Loucy (cell line): ENCODE results near the gene ADAM8.

Experiments used
- H2AFZ ChIP-seq: fragments of 200-600 bp; sonication (generic); 2 replicates; pipeline ENCODE4 v1.6.0; 2016; ENCODE audit warnings: antibody characterized with exemption, mild to moderate bottlenecking, low read length, moderate library complexity
- H3F3A ChIP-seq: fragments of 200-600 bp; 2 replicates; pipeline ENCODE4 v1.6.0; 2016; ENCODE audit warnings: antibody characterized with exemption, low read depth, mild to moderate bottlenecking
- H3K27me3 ChIP-seq: fragments of 200-600 bp; sonication (generic); 2 replicates; pipeline ENCODE4 v1.6.1; 2014; ENCODE audit warnings: low read length, mild to moderate bottlenecking; ENCODE audit not compliant: insufficient read depth, poor library complexity, severe bottlenecking
- H3K36me3 ChIP-seq: fragments of 200-600 bp; sonication (generic); 2 replicates; pipeline ENCODE4 v1.6.1; 2016; ENCODE audit warnings: low read length; ENCODE audit not compliant: insufficient read depth
- H3K4me1 ChIP-seq: fragments of 200-600 bp; sonication (generic); 2 replicates; pipeline ENCODE4 v1.5.1; 2014; ENCODE audit warnings: low read length, mild to moderate bottlenecking; ENCODE audit not compliant: insufficient read depth, poor library complexity, severe bottlenecking
- H3K4me2 ChIP-seq: fragments of 200-600 bp; sonication (generic); 2 replicates; pipeline ENCODE4 v1.6.0; 2014; ENCODE audit warnings: antibody characterized with exemption, low read length, low read depth, mild to moderate bottlenecking; ENCODE audit not compliant: poor library complexity, severe bottlenecking
- H3K4me3 ChIP-seq: fragments of 200-600 bp; sonication (generic); 2 replicates; pipeline ENCODE4 v1.5.1; 2014; ENCODE audit warnings: low read length, mild to moderate bottlenecking, mixed read lengths; ENCODE audit not compliant: poor library complexity, severe bottlenecking
- H3K79me2 ChIP-seq: fragments of 200-600 bp; sonication (generic); 2 replicates; pipeline ENCODE4 v1.6.1; 2014; ENCODE audit warnings: low read length; ENCODE audit not compliant: insufficient read depth
- H3K9ac ChIP-seq: fragments of 200-600 bp; sonication (generic); 2 replicates; pipeline ENCODE4 v1.6.0; 2014; ENCODE audit warnings: mild to moderate bottlenecking, low read depth, low read length, moderate library complexity; ENCODE audit not compliant: poor library complexity, severe bottlenecking
- H3K9me2 ChIP-seq: fragments of 200-600 bp; sonication (generic); replicated peaks from 2 replicates; pipeline ENCODE4 v1.6.1; 2016; ENCODE audit warnings: low read depth, low read length, mixed read lengths
- H3K9me3 ChIP-seq: fragments of 200-600 bp; sonication (generic); 2 replicates; pipeline ENCODE4 v1.6.1; 2014; ENCODE audit warnings: mild to moderate bottlenecking, antibody characterized with exemption, low read length, low read depth; ENCODE audit not compliant: insufficient read depth
- H4K20me1 ChIP-seq: fragments of 200-600 bp; sonication (generic); 2 replicates; pipeline ENCODE4 v1.6.0; 2014; ENCODE audit warnings: antibody characterized with exemption, low read length, mild to moderate bottlenecking; ENCODE audit not compliant: insufficient read depth, poor library complexity, severe bottlenecking
- EZH2phosphoT487 ChIP-seq: fragments of 200-600 bp; IDR thresholded peaks from 2 replicates; pipeline ENCODE4 v1.6.1; 2018; ENCODE audit warnings: antibody characterized with exemption, mild to moderate bottlenecking, moderate library complexity, borderline replicate concordance
- TF ChIP-seq, protein P1 (sequence below): fragments of 200-600 bp; sonication (generic); conservative IDR thresholded peaks from 2 replicates; pipeline ENCODE4 v1.5.1; 2014; ENCODE audit warnings: mild to moderate bottlenecking, antibody characterized with exemption, low read length

Gene ADAM8

GRCh38 chr10:133315847-133316246 is 39.2 kb upstream of the ADAM8 start:
- TF ChIP-seq, protein P1, sequence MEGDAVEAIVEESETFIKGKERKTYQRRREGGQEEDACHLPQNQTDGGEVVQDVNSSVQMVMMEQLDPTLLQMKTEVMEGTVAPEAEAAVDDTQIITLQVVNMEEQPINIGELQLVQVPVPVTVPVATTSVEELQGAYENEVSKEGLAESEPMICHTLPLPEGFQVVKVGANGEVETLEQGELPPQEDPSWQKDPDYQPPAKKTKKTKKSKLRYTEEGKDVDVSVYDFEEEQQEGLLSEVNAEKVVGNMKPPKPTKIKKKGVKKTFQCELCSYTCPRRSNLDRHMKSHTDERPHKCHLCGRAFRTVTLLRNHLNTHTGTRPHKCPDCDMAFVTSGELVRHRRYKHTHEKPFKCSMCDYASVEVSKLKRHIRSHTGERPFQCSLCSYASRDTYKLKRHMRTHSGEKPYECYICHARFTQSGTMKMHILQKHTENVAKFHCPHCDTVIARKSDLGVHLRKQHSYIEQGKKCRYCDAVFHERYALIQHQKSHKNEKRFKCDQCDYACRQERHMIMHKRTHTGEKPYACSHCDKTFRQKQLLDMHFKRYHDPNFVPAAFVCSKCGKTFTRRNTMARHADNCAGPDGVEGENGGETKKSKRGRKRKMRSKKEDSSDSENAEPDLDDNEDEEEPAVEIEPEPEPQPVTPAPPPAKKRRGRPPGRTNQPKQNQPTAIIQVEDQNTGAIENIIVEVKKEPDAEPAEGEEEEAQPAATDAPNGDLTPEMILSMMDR = no peak
- TF ChIP-seq EZH2phosphoT487 = no peak
- Histone ChIP-seq H3F3A (no peaks in the 10 kb centered on the region; the same call in 1 of the 2 replicates), H3K36me3 (no peaks in the 10 kb centered on the region), H3K4me1 (no peaks in the 10 kb centered on the region), H4K20me1 (no peaks in the 10 kb centered on the region), H3K9ac (no peak overlapping the region), H3K9me2 (no peaks in the 10 kb centered on the region), H3K27me3 (no peaks in the 10 kb centered on the region), H3K9me3 (no peaks in the 10 kb centered on the region), H2AFZ (no peak overlapping the region), H3K4me2 (no peak overlapping the region), H3K79me2 (no peaks in the 10 kb centered on the region), H3K4me3 (no peak overlapping the region)

GRCh38 chr10:133314911-133315310 is 38.2 kb upstream of the ADAM8 start:
- TF ChIP-seq EZH2phosphoT487 = no peak
- TF ChIP-seq, protein P1 = no peak
- no peaks in the 10 kb centered on the region for H3K27me3 ChIP-seq
- no peaks in the 10 kb centered on the region for H3K36me3 ChIP-seq
- no peak overlapping the region for H3K9ac ChIP-seq
- no peak overlapping the region for H2AFZ ChIP-seq
- H3K79me2 ChIP-seq = 0 out of 2 replicates have a peak, but pooled peaks cover under 1% of the 10 kb centered on the region
- H4K20me1 ChIP-seq = no peaks in the 10 kb centered on the region
- H3K4me1 ChIP-seq = no peaks in the 10 kb centered on the region
- no peak overlapping the region for H3K4me3 ChIP-seq
- H3K9me2 ChIP-seq = no peaks in the 10 kb centered on the region
- no peaks in the 10 kb centered on the region; the same call in 1 of the 2 replicates for H3F3A ChIP-seq
- H3K9me3 ChIP-seq = no peaks in the 10 kb centered on the region
- no peak overlapping the region for H3K4me2 ChIP-seq

DNA sequence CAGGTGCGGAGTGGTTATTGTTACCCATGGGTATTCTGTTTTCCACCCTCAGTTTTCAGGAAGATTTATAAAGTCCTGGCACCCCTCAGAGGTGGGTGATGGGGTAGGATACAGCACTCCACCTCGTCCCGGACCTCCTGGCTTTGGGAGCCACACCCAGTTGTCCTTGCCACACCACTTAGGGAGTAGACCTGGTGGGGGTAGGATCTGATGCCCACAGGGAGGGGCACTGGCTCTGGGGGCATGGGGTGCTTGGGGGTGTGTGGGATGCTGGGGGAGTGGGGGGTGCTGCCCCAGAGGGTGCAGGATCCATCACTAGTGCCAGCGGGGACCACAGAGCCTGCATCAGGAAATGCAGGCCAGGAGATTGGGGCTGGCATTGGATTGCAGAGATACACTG is 36.5 kb upstream of the ADAM8 start:
- Histone ChIP-seq H3K9me2 (no peaks in the 10 kb centered on the region), H2AFZ (no peak overlapping the region), H3K4me2 (no peak overlapping the region), H3K4me1 (peaks cover 7% of the 10 kb centered on the region), H3K9ac (no peak overlapping the region), H3K79me2 (peaks cover 11% of the 10 kb centered on the region), H3F3A (no peaks in the 10 kb centered on the region; the same call in 1 of the 2 replicates), H4K20me1 (peaks cover 5% of the 10 kb centered on the region), H3K9me3 (no peaks in the 10 kb centered on the region), H3K27me3 (no peaks in the 10 kb centered on the region), H3K36me3 (no peaks in the 10 kb centered on the region), H3K4me3 (no peak overlapping the region)
- TF ChIP-seq, protein P1 = no peak
- TF ChIP-seq EZH2phosphoT487 = no peak
